ENCODE data around the gene ABI2. TPM values are rescaled to one million over a fixed set of nuclear protein-coding genes. Genes with fewer than 3 reads are reported as not detected.

Gene ABI2
- total RNA-seq, 1 donor from 2014 or later: 111 TPM

DNA sequence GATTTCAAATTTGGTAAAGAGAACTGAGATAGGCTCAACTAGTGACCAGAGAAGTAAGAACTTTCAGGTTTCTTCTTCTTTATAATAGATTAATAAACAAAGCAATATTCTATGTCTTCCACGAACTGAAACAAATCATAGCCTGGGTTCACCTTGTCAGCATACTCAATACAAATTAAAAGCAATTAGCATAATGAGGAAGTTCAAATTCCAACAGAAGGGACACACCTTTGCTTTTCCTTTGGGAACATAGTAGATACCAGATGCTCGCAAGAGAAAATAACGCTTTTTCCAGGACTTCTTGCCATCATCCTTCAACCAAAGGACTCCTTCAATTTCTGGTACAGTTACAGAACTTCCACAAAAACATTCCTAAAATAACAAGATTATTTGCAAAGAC, 127.0 kb downstream of the ABI2 start:
- no peak for DNase-seq (ENCODE audit: low spot score, unreplicated experiment)
- Mint-ChIP-seq H3K4me1 (ENCODE audit: low read depth) (peaks cover 4% of the 10 kb centered on the region), H3K9me3 (ENCODE audit: low read depth) (no peaks in the 10 kb centered on the region), H3K27me3 (no peaks in the 10 kb centered on the region), H3K4me3 (ENCODE audit: low read depth) (no peak overlapping the region), H3K36me3 (ENCODE audit: insufficient read depth) (peaks cover 2% of the 10 kb centered on the region), H3K27ac (no peak overlapping the region)
- TF ChIP-seq, protein P1, sequence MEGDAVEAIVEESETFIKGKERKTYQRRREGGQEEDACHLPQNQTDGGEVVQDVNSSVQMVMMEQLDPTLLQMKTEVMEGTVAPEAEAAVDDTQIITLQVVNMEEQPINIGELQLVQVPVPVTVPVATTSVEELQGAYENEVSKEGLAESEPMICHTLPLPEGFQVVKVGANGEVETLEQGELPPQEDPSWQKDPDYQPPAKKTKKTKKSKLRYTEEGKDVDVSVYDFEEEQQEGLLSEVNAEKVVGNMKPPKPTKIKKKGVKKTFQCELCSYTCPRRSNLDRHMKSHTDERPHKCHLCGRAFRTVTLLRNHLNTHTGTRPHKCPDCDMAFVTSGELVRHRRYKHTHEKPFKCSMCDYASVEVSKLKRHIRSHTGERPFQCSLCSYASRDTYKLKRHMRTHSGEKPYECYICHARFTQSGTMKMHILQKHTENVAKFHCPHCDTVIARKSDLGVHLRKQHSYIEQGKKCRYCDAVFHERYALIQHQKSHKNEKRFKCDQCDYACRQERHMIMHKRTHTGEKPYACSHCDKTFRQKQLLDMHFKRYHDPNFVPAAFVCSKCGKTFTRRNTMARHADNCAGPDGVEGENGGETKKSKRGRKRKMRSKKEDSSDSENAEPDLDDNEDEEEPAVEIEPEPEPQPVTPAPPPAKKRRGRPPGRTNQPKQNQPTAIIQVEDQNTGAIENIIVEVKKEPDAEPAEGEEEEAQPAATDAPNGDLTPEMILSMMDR (IDR thresholded peaks at IDR 0.05; ENCODE audit: unreplicated experiment): no peak

DNA sequence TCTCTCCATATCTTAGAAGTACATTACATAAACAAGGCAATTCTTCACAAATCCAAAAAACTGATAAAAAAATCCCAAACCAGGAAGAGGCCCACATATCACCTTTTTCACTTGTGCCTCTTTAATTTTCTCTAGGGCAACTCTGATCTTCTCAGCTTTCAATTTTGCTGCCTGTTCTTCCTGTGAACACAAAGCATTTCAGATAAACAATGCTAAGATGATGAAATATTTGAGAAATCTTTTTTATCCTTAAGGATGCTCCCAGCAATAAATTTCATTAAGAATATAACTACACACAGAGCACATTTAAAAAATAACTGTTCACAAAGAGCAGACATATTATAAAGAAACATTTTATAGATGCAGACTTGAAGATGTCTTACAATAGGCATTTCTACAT, 133.6 kb downstream of the ABI2 start:
- Mint-ChIP-seq H3K9me3 (ENCODE audit: low read depth) (no peaks in the 10 kb centered on the region), H3K36me3 (ENCODE audit: insufficient read depth) (no peaks in the 10 kb centered on the region), H3K4me1 (ENCODE audit: low read depth) (no peaks in the 10 kb centered on the region), H3K27me3 (no peaks in the 10 kb centered on the region), H3K27ac (no peak overlapping the region), H3K4me3 (ENCODE audit: low read depth) (no peak overlapping the region)
- TF ChIP-seq, protein P1 (IDR thresholded peaks at IDR 0.05; ENCODE audit: unreplicated experiment): no peak
- DNase-seq (ENCODE audit: low spot score, unreplicated experiment): no peak

DNA sequence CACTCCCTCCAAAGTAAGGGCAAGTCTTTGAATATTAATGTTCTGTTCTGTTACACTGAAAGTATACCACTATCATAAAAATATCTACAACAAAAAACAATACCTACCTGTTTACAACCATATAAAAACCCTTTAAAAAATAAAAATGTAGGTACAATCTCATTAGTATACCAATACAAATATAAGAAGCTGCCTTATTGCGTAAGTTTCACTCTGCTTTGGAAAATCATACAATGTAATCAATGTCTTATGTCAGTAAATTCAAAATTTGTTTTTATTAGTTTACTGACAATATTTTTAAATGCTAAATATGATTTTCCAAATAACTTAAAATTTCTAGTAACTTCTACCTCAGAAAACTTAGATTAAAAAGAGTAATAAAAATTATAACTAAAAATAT, 134.1 kb downstream of the ABI2 start:
- no peaks in the 10 kb centered on the region for H3K9me3 Mint-ChIP-seq (ENCODE audit: low read depth)
- DNase-seq (ENCODE audit: low spot score, unreplicated experiment): no peak
- no peaks in the 10 kb centered on the region for H3K27me3 Mint-ChIP-seq
- TF ChIP-seq, protein P1 (IDR thresholded peaks at IDR 0.05; ENCODE audit: unreplicated experiment): no peak
- no peaks in the 10 kb centered on the region for H3K4me1 Mint-ChIP-seq (ENCODE audit: low read depth)
- no peak overlapping the region for H3K4me3 Mint-ChIP-seq (ENCODE audit: low read depth)
- H3K27ac Mint-ChIP-seq: no peak overlapping the region
- no peaks in the 10 kb centered on the region for H3K36me3 Mint-ChIP-seq (ENCODE audit: insufficient read depth)

DNA sequence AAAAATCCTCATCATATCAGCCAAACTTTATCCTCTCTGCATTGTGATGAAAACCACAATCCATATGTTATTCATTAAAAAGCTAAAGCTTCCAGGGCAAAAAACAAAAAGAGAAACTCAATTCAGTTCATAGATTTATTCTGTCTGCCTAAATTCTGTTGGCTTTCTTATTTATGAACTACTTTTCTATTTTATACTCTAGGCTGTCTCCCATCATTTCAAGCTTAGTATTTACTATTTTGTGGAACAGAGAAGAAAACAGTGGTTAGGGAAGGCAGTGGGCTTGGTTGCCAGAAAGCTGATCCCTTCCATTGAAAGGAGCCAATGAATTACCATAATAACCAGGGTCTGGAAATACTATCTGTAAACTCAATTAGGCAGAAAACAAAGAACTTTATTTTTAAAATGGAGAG, 135.1 kb downstream of the ABI2 start:
- Mint-ChIP-seq H3K4me1 (ENCODE audit: low read depth) (no peaks in the 10 kb centered on the region), H3K27ac (no peak overlapping the region), H3K4me3 (ENCODE audit: low read depth) (no peak overlapping the region), H3K27me3 (no peaks in the 10 kb centered on the region), H3K36me3 (ENCODE audit: insufficient read depth) (no peaks in the 10 kb centered on the region), H3K9me3 (ENCODE audit: low read depth) (no peaks in the 10 kb centered on the region)
- no peak for DNase-seq (ENCODE audit: low spot score, unreplicated experiment)
- TF ChIP-seq, protein P1 (IDR thresholded peaks at IDR 0.05; ENCODE audit: unreplicated experiment): no peak

DNA sequence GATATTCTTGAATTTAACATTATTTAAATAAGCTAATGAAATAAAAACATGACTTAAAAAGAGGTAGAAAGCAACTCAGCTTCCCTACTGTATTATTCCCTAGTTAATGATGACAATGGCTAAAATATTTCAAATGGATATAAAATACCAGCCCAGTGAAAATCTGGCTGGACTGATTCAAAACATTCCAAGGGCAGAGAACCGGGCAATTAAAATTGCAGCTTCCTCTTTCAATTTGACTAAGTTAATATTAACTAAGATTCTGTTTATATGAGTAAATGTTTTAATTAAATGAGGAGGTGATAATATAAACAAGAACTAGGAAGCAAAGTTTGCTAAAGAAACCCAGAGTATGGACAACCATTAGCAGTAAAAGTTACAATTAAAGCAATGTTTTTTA, 141.4 kb downstream of the ABI2 start:
- Mint-ChIP-seq H3K9me3 (ENCODE audit: low read depth) (no peaks in the 10 kb centered on the region), H3K4me3 (ENCODE audit: low read depth) (no peak overlapping the region), H3K36me3 (ENCODE audit: insufficient read depth) (no peaks in the 10 kb centered on the region), H3K4me1 (ENCODE audit: low read depth) (peaks cover 5% of the 10 kb centered on the region), H3K27ac (no peak overlapping the region), H3K27me3 (no peaks in the 10 kb centered on the region)
- DNase-seq (ENCODE audit: low spot score, unreplicated experiment): no peak
- TF ChIP-seq, protein P1 (IDR thresholded peaks at IDR 0.05; ENCODE audit: unreplicated experiment): no peak

Data from progenitor cell of endocrine pancreas (in vitro differentiated cells).